Skeletal muscle tissue (tissue), 4 donors: ENCODE measurements around the gene RHBDL1. TPM values are rescaled to one million over a fixed set of nuclear protein-coding genes. Genes with fewer than 3 reads are reported as not detected.
A peak's percentile ranks its signal among the peaks of the same experiment; 100 is the strongest.

ENCODE experiments used
- H3K27ac ChIP-seq: one replicate; pipeline ENCODE4 v1.7.0; 2013; ENCODE audit warnings: mild to moderate bottlenecking, low read depth, low read length, inconsistent platforms
- H3K27me3 ChIP-seq, 3 donors: one replicate each; pipeline ENCODE4 v1.7.0; 2013; ENCODE audit warnings: low read length in 3 of 3; ENCODE audit not compliant: control insufficient read depth in 3 of 3, insufficient read depth in 3 of 3
- H3K36me3 ChIP-seq, 3 donors: one replicate each; pipeline ENCODE4 v1.7.0; 2013; ENCODE audit warnings: low read length in 3 of 3; ENCODE audit not compliant: control insufficient read depth in 3 of 3, insufficient read depth in 3 of 3
- H3K4me1 ChIP-seq, 3 donors: one replicate each; pipeline ENCODE4 v1.7.0; 2013; ENCODE audit warnings: low read length in 3 of 3, mild to moderate bottlenecking in 3 of 3; ENCODE audit not compliant: control insufficient read depth in 3 of 3, insufficient read depth in 3 of 3
- H3K4me3 ChIP-seq, 3 donors: one replicate each; pipeline ENCODE4 v1.7.0; 2013; ENCODE audit warnings: low read length in 3 of 3
- H3K9ac ChIP-seq, 3 donors: one replicate each; pipeline ENCODE4 v1.7.0; 2013; ENCODE audit warnings: low read length in 3 of 3, mild to moderate bottlenecking in 3 of 3, moderate library complexity in 2 of 3, low read depth in 1 of 3
- H3K9me3 ChIP-seq, 3 donors: one replicate each; pipeline ENCODE4 v1.7.0; 2013; ENCODE audit warnings: low read length in 3 of 3; ENCODE audit not compliant: control insufficient read depth in 3 of 3
- total RNA-seq: library from RNA; depleted of rRNA; stranded (reverse); fragments of >200 nt; gene quantifications from one replicate; pipeline ENCODE4 v1.2.3, GENCODE V29; 2014
- donor health status: Osteomylitis.

RHBDL1 gene
- total RNA-seq, 1 donor from 2014 or later, result under 0.01 TPM

- H3K27me3 ChIP-seq, result no peaks in the 10 kb centered on the region
- H3K4me3 ChIP-seq, result peak overlapping the region; percentile 93 to 96 (median 95)
- H3K9me3 ChIP-seq, result no peaks in the 10 kb centered on the region
- peaks cover 23 to 31% (median 31%) of the 10 kb centered on the region in 3 donors for H3K4me1 ChIP-seq
- peak overlapping the region; percentile 95 for H3K27ac ChIP-seq
- peaks cover 6 to 8% (median 7%) of the 10 kb centered on the region in 3 donors for H3K36me3 ChIP-seq
- peak overlapping the region; percentile 74 to 97 (median 81) for H3K9ac ChIP-seq
These were observed 38.1 kb upstream of the RHBDL1 start for GRCh38 chr16:637081-638018.

DNA sequence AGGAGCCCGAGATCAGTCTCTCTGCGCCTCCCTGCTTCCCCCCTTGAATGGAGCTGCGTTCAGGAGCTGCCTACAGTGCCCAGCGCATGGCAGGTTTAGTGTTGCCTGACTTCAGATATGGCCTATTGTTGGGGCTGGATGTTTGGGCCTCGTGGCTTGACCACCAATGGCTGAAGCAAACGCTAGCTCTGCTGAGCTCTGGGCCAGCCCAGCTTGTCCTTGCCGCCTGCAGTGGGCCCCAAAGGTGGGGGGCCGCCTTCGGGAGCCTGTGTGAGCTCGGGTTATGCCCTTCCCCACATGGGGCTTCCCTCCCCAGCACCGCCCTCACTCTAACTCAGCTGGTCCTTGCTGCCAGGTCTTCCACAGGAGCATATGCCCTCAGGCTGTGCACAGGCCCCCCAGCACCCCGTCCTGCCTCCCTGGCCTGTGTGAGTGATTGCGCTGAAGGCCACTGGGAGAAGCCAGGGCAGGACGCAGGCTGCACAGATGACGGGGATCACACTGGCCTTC is 37.4 kb upstream of the RHBDL1 start:
- peaks cover 6 to 10% (median 8%) of the 10 kb centered on the region in 3 donors for H3K36me3 ChIP-seq
- H3K9me3 ChIP-seq, result no peaks in the 10 kb centered on the region
- H3K27ac ChIP-seq, result peak overlapping the region; percentile 64
- peak overlapping the region in 2 of 3 donors; percentile 64 to 70 for H3K4me3 ChIP-seq
- no peaks in the 10 kb centered on the region for H3K27me3 ChIP-seq
- H3K9ac ChIP-seq, result peak overlapping the region; percentile 50 to 88 (median 74)
- peaks cover 31 to 39% (median 38%) of the 10 kb centered on the region in 3 donors for H3K4me1 ChIP-seq

DNA sequence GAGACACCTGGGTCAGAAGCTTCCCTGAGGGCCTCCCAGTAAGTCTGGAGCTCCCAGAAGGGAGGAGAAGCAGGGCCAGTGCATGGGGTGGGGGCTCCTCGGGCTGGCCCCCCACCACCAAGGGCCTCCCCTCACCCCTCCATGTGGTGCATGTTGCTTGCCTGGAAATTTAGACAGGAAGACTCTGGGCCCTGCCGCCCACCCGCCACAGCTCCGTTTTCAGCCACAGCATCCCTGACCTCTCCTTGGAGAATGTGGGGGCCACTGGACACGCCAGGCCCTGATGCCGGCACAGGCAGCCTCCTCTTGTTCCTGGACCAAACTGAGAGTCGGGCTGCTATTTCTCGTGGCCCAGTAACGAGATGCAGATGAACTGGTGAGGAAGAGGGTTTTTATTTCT is 36.6 kb upstream of the RHBDL1 start:
- H3K27ac ChIP-seq, result no peak overlapping the region
- H3K9me3 ChIP-seq, result no peaks in the 10 kb centered on the region

DNA sequence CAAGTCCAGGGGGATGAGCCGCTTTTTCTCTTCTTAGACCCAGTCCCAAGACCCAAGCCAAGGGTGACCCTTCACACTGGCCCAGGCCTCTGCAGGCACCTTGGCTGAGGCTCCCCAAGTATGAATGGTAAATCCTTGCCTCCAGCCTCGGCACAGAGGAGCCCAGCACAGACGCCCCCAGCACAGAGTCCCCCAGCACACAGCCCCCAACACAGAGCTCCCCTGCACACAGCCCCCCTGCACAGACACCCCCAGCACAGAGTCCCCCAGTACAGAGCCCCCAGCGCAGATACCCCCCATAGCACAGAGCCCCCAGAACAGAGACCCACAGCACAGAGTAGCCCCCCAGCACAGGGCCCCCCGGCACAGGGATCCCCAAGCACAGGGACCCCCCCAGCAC is 34.9 kb upstream of the RHBDL1 start:
- H3K9ac ChIP-seq, result peak overlapping the region in 2 of 3 donors; percentile 50 to 99
- H3K36me3 ChIP-seq, result peaks cover 0 to 7% (median 2%) of the 10 kb centered on the region in 3 donors
- peak overlapping the region in 2 of 3 donors; percentile 35 to 82 for H3K4me3 ChIP-seq
- no peaks in the 10 kb centered on the region for H3K9me3 ChIP-seq
- H3K27ac ChIP-seq, result peak overlapping the region; percentile 83
- H3K4me1 ChIP-seq, result peaks cover 27 to 44% (median 43%) of the 10 kb centered on the region in 3 donors
- H3K27me3 ChIP-seq, result no peaks in the 10 kb centered on the region

More for the DNA sequence above, 36.6 kb upstream of the RHBDL1 start:
- Histone ChIP-seq H3K27me3 (no peaks in the 10 kb centered on the region), H3K9ac (peak overlapping the region in 2 of 3 donors; percentile 14 to 57), H3K4me1 (peaks cover 32 to 45% (median 44%) of the 10 kb centered on the region in 3 donors), H3K36me3 (peaks cover 5 to 9% (median 6%) of the 10 kb centered on the region in 3 donors), H3K4me3 (no peak overlapping the region)

- peak within 1 kb of the TSS; percentile 84 to 99 (median 92) for H3K9ac ChIP-seq
- peaks cover 36 to 52% (median 51%) of the 10 kb centered on the region in 3 donors for H3K4me1 ChIP-seq
- H3K27ac ChIP-seq, result peak within 1 kb of the TSS; percentile 83
- H3K4me3 ChIP-seq, result peak within 1 kb of the TSS; percentile 78 to 91 (median 82)
- H3K9me3 ChIP-seq, result no peaks in the 10 kb centered on the region
- H3K36me3 ChIP-seq, result peaks cover 0 to 7% (median 2%) of the 10 kb centered on the region in 3 donors
- H3K27me3 ChIP-seq, result no peaks in the 10 kb centered on the region
These were observed 33.9 kb upstream of the RHBDL1 start, which contains the start of gene MCRIP2 for GRCh38 chr16:641326-642188. Gene MCRIP2 (plus strand): TSS chr16:641828. CDS start chr16:641992, 164 bp downstream.

- Histone ChIP-seq H3K9me3 (no peaks in the 10 kb centered on the region), H3K4me1 (peaks cover 42 to 59% (median 57%) of the 10 kb centered on the region in 3 donors), H3K4me3 (peak overlapping the region; percentile 67 to 91 (median 82)), H3K27me3 (no peaks in the 10 kb centered on the region), H3K36me3 (peaks cover 0 to 7% (median 2%) of the 10 kb centered on the region in 3 donors), H3K27ac (peak overlapping the region; percentile 83), H3K9ac (peak overlapping the region; percentile 81 to 99 (median 92))
These were observed 33.1 kb upstream of the RHBDL1 start for GRCh38 chr16:642189-643049.

GRCh38 chr16:643050-643368 is 32.5 kb upstream of the RHBDL1 start:
- Histone ChIP-seq H3K4me3 (peak overlapping the region; percentile 67 to 91 (median 82)), H3K4me1 (peaks cover 41 to 59% (median 57%) of the 10 kb centered on the region in 3 donors), H3K9me3 (no peaks in the 10 kb centered on the region), H3K27me3 (no peaks in the 10 kb centered on the region), H3K27ac (peak overlapping the region; percentile 83), H3K9ac (peak overlapping the region; percentile 80 to 99 (median 81)), H3K36me3 (peaks cover 0 to 7% (median 2%) of the 10 kb centered on the region in 3 donors)

GRCh38 chr16:644556-644955 is 30.9 kb upstream of the RHBDL1 start:
- Histone ChIP-seq H3K27me3 (no peaks in the 10 kb centered on the region), H3K4me1 (peaks cover 47 to 60% (median 59%) of the 10 kb centered on the region in 3 donors), H3K27ac (no peak overlapping the region), H3K9ac (peak overlapping the region in 1 of 3 donors; percentile 8), H3K4me3 (no peak overlapping the region), H3K36me3 (peaks cover 0 to 7% (median 2%) of the 10 kb centered on the region in 3 donors), H3K9me3 (no peaks in the 10 kb centered on the region)
